Right lung (tissue), 5 donors: ENCODE data around the gene MIOX. TPM values are rescaled to one million over a fixed set of nuclear protein-coding genes. Genes with fewer than 3 reads are reported as not detected.

Experiments
- DNase-seq, 2 donors: peaks; one replicate each; pipeline ENCODE4 v3.0.0-alpha.2; 2013
- polyA plus RNA-seq, 5 donors: library from polyadenylated mRNA; unstranded; fragments of 120-200 nt; gene quantifications; one replicate each; pipeline versions ENCODE4 v1.2.1 to v1.2.3, GENCODE V29; 2013; ENCODE audit warnings: inconsistent platforms in 1 of 5, low replicate concordance in 1 of 5; ENCODE audit not compliant: insufficient read length in 5 of 5, insufficient read depth in 1 of 5

The MIOX gene
- polyA plus RNA-seq, 5 donors, result 0.08 to 0.18 (median 0.08) TPM; not detected in 2

DNA sequence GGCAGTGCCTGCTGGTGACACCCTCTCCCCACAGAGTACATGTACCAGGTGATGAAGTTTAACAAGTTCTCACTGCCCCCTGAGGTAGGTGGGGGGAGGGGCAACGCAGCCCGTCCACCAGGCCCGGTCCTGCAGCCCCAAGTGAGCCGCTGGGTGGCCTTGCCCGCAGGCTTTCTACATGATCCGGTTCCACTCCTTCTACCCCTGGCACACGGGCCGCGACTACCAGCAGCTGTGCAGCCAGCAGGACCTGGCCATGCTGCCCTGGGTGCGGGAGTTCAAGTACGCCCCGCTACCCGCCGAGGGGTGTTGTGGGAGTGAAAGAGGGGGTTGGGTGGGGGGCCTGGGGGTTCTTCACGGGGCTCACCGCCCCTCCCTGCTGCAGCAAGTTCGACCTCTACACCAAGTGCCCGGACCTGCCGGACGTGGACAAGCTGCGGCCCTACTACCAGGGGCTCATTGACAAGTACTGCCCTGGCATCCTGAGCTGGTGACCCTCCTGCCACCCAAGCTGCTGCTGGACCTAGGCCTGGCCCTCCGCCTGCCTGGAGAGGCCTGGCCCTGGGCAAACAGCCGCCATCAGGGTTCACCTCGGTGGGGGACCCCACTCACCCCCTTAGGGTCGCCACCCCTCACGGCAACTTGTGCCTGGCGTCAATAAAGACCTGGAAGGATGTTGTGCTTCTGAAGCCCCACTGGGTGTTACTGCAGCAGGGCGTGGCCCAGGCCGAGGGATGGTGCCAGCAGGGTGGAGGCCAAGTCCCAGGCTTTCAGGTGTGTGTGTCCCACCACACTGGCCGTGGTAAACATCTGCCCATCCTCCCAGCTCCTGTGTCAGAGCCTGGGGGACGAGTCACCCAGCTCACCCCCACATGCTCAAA lies 2.9 kb downstream of the MIOX start:
- DNase-seq, result no peak

GRCh38 chr22:50490531-50491308 lies 4.1 kb downstream of the MIOX start:
- no peak for DNase-seq

GRCh38 chr22:50497093-50497492 lies 10.4 kb downstream of the MIOX start:
- no peak for DNase-seq

DNA sequence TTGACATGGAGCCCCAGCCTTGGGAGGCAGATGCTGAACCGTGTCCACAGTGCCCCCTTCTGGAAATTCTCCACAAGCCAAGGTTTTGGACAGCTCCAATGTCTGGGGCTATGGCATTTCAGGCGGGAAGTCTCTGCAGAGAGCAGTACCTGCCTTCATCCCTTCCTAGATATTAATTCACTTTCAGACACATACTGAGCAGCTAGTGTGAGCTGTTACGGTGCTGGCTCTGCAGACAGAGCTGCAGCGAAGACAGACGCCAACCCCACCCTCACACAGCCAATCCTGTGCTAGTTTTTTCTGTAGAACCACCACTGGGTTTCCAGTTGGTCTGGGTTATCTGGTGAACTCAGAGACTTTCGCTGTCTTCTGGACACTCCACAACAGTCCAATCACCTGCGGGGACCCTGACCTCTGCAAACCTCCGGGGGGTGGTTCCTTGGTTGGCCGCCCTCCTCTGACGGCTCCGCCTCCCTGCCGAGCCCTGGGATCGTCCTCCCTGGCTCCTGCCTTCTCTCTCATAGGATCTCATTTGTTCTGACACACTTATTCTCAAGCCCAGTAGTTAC lies 11.7 kb downstream of the MIOX start:
- no peak for DNase-seq

- DNase-seq, result no peak
Measured at GRCh38 chr22:50500452-50500851, 13.8 kb downstream of the MIOX start.

GRCh38 chr22:50502096-50502495 lies 15.4 kb downstream of the MIOX start:
- DNase-seq, result no peak

DNA sequence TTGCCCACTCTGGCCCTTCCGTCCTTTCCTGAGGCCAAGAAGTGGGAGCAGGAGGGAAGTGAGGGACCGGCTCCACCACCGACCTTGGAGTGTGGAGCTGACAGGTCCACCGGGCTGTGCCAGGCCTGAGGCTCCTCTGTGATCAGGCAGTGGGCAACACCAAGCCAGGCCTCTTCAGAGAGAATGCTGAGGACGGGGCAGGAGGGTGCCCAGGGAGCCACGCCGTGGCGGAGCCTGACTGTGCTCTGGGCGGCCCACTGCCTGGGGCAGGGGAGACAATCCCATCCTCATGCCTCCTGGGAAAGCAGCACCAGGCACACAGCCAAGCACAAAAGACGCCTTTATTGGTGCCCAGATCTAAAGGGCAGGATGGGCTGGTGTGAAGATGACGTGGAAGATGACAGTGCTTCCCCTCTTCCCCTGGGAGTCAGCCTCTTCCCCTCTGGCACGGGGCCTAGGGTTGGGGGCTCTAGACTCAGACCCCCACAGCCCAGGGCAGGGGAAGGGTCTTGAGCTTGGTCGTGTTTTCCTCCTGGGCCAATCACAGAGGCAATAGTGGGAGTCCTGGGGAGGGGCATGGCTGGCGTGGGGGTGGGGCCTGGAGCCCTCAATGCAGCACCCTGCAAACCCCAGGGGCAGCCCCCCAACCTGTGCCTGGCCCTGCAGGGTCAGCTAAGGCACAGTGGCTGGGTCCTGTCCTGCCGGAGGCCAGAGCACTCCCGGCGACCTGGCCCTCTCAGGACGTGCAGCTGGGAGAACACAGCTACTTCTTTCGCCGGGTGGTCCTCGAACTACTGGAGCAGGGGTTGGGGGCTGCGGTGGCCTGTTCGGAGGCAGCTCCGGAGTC lies 16.2 kb downstream of the MIOX start:
- no peak for DNase-seq

- DNase-seq, result no peak
Measured at GRCh38 chr22:50503475-50504145, 17.0 kb downstream of the MIOX start.

DNA sequence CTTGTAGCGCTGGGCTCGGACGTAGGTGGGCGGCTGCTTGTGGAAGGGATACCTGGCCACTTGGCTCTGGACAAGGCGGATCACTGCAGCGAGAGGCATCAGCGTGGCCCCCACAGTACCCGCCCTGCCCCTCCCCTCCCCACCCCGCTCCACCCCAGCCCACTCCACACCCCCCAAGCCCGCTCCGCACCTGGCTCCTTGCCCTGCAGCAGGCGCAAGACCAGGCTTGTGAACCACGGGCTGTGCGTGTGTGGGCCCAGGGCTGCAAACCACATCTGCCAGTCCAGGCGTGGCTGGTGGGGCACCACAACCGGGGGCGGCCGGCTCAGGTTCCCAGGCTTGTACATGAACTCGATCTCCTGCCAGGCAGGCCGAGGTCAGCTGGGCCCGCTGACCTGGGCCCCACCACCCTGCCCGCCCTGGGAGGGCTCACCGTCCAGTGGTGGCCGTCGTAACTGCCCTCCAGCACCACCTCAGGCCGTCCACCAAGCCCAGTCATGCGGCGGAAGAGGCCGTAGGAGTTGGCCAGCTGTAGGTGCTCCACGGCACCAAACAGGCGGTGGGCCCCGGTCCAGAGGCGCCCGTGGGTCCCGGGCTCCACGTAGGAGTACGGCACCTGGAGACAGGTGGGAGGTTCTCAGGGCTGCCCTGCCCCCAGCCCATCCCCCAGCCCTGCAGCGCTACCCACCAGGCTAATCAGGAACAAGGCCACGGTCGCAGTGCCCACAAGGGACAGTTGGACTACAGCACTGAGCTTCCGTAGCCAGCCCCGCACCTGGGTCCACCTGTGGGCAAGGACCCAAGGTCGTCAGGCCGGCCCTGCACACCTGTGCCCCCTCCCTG lies 17.9 kb downstream of the MIOX start:
- no peak for DNase-seq

DNA sequence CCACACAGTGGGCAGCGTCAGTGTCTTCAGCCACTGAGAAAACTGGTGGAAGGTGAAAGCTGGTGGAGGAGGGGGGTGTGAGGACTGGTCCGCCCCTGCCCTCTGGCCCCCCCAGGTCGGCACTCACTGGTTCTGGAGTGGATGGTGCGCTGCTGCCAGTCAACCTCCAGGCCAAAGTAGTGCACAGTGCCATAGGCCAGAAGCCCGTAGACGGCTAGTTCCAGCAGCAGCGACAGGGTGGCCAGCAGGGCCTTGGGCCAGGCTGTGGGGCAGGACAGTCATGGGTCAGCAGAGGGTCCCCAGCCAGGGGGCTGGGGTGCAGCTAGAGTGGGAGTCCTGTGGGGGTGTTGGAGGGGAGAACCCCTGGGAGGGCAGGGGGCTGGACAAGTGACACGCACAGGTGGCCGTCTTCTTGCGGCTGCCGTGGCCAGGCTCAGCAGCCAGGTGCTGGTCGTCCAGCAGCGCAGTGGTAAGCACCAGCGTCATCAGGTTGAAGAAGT lies 18.7 kb downstream of the MIOX start:
- no peak for DNase-seq

GRCh38 chr22:50505776-50506610 lies 19.3 kb downstream of the MIOX start:
- no peak for DNase-seq

DNA sequence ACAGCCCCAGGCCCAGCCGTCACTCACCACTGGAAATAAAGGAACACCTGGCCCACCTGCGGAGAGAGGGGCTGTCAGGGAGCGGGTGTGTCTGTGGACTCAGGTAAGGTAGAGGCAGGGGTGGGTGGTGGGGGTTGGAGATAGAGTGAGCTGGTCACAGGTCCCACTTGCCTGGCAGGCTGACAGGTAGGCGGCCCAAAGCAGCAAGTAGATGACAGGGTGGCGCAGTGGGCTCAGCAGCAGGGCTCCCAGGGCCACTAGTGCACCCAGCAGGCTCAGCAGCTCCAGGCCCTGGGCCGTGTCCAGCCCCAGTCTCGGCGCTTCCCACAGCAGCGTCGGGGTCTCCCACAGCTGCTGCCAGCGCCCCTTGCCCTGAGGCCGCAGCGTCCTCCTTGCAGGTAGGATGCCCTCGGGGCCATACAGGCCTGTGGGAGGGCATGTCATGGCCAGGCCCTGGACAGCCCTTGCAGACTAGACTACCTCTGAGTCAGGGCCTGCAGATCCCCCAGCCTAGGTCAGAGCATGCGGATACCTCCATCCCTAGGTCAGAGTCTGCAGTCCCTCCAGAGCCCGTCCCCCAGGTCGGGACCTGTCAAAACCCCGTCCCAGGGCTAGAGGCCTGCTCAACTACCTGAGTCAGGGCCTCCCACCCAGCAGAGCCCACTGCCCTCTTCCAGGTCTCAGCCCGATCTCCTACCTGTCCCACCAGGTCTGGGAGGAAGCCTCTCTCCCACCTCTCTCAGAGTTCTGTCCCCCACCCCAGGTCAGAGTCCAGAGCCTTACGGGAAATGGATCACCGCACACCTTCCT lies 20.2 kb downstream of the MIOX start:
- DNase-seq, result no peak

DNA sequence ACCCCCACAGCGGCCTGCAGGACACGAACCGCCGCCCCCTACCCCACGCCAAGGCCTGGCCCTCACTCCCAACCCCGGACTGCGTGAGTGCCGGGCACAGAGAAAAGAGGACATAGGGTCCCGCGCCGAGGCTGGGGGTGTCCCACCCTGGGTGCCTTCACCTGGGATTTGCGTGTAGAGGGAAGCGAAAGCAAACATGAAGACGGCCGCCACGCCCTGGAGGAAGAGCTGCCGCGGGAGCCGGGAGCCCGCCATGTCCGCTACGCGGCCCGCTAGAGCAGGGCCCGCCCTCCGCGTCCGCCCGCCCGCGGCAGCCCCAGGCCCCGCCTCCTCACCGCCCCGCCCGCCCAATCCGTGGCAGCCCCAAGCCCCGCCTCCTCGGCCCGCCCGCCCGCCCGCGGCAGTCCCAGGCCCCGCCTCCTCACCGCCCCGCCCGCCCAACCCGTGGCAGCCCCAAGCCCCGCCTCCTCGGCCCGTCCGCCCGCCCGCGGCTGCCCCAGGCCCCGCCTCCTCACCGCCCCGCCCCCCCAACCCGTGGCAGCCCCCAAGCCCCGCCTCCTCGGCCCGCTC lies 20.8 kb downstream of the MIOX start, which contains the start of gene LMF2:
TSS of gene LMF2 (minus strand) at position 282 of the 570 bp plus-strand sequence. CDS start at position 255, 27 bp downstream.
- DNase-seq, result no peak

GRCh38 chr22:50507991-50508884 lies 21.6 kb downstream of the MIOX start, which contains the start of gene NCAPH2:
Gene NCAPH2 (plus strand): TSS chr22:50508224. CDS start chr22:50508338, 114 bp downstream.
- DNase-seq, result peak; percentile 98 to 100

GRCh38 chr22:50508897-50509296 lies 22.2 kb downstream of the MIOX start:
- DNase-seq, result no peak

DNA sequence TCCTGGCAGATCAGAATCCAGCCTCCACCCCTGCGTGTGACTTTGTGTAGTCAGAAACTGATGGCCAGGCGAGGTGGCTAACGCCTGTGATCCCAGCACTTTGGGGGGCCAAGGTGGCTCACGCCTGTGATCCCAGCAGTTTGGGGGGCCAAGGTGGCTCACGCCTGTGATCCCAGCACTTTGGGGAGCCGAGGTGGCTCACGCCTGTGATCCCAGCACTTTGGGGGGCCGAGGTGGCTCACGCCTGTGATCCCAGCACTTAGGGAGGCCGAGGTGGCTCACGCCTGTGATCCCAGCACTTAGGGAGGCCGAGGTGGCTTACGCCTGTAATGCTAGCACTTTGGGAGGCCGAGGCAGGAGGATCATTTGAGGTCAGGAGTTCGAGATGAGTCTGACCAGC lies 26.5 kb downstream of the MIOX start:
- no peak for DNase-seq
